ENCODE results near the gene PHLDB1.
"Not testable (repeated sequence)": the region's sequence is repeated elsewhere in the genome, so short reads cannot be mapped to it uniquely, and the experiment has no call there.

Gene PHLDB1

DNA sequence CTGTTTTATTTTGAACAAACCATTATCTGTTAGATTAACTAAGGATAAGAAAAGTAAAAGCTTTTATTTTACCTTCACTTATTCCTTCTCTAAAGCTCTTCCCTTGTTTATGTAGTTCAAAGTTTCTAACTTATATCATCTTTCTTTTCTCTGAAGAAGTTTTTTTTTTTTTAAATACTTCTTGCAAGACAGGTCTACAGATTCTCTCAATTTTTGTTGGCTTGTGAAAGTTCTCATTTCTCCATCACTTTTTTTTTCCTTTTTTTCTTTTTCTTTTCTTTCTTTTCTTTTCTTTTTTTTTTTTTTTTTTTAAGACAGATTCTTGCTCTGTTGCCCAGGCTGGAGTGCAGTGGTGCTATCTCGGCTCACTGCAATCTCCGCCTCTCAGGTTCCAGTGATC, 76.8 kb downstream of the PHLDB1 start:
- no peak for DNase-seq (ENCODE audit: low read depth in 2 of 2)

DNA sequence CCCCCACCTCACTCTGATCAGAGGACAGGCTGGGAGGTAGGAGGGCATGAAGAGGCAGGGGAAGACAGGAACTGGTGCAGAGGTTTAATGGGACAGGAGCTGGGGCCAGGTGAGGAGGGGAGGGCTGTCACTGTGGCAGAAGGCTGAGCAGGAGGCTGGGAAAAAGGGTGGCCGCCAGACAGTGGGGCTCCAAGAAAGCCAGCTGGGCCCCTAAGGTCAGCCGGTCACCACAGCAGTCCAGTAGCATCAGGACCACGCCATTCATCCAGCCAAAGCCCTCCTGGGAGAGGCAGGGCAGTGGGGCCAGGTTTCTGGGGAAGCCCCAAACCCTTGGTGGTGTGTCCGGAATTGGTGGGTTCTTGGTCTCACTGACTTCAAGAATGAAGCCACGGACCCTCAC, 80.5 kb downstream of the PHLDB1 start:
- DNase-seq (ENCODE audit: low read depth in 2 of 2), result no peak

DNA sequence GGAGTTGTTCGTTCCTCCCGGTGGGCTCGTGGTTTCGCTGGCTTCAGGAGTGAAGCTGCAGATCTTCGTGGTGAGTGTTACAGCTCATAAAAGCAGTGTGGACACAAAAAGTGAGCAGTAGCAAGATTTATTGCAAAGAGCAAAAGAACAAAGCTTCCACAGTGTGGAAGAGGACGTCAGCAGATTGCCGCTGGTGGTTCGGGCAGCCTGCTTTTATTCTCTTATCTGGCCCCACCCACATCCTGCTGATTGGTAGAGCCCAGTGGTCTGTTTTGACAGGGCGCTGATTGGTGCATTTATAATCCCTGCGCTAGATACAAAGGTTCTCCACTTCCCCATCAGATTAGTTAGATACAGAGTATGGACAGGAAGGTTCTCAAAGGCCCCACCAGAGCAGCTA, 80.9 kb downstream of the PHLDB1 start:
- DNase-seq (ENCODE audit: low read depth in 2 of 2), result not testable (repeated sequence)

DNA sequence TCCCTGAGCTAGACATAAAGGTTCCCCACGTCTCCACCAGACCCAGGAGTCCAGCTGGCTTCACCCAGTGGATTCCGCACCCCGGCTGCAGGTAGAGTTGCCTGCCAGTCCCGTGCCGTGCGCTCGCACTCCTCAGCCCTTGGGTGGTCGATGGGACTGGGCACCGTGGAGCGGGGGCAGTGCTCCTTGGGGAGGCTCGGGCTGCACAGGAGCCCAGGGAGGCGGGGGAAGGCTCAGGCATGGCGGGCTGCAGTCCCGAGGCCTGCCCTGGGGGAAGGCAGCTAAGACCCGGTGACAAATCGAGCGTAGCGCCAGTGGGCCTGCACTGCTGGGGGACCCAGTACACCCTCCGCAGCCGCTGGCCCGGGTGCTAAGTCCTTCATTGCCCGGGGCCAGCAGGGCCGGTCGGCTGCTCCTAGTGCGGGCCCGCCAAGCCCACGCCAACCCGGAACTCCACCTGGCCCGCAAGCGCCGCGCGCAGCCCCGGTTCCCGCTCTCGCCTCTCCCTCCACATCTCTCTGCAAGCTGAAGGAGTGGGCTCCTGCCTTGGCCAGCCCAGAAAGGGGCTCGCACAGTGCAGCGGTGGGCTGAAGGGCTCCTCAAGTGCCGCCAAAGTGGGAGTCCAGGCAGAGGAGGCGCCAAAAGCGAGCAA, 81.6 kb downstream of the PHLDB1 start:
- DNase-seq (ENCODE audit: low read depth in 2 of 2), result no peak

DNA sequence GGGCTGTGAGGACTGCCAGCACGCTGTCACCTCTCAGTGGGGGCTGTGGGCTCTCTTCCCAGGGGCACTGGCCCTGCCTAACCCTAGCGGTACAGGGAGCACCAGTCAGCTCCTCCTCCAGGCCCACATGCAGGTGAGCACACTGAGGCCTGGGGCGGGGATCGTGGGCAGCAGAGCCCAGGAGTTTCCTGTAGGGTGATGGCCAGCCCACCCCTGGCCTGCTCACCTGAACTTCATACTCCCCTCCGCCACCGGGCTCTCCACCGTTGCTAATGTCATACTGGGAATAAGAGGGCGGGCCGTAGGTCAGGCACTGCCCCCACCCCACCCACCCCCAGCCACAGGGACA, 82.1 kb downstream of the PHLDB1 start:
- no peak for DNase-seq (ENCODE audit: low read depth in 2 of 2)

DNA sequence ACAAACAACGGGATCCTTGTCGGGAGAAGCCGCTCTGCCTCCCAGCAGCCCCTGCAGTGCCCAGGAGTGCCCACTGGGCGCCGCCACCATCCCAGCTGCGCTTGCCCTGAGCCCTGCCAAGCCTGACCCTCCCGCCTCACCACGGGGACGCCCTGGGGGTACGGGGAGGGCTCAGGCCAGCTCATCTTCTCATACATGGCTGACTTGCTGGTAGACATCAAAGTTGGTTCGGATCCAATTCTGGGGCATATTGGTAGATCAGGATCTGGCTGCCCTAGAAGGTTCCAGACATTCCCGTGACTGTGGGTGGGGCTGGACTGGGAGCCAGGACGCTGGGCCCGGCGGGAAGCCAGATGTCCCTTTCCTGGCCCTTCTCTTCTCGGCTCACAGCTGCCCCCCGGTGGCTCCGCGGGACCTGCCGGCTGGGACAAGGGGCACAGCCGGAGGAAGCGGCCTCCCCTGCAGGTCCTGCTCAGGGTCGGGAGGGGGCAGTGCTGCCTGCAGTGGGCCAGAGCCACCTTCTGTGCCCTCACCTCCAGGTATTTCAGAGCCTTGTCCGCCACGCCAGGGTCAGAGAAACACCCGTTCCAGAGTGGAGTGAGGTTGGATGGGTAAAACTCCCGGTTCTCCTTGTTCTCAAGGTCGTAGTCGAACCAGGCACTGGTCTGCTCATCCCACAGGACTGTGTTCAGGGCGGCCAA, 82.6 kb downstream of the PHLDB1 start:
- peak; percentile 51 to 58 for DNase-seq (ENCODE audit: low read depth in 2 of 2)

DNA sequence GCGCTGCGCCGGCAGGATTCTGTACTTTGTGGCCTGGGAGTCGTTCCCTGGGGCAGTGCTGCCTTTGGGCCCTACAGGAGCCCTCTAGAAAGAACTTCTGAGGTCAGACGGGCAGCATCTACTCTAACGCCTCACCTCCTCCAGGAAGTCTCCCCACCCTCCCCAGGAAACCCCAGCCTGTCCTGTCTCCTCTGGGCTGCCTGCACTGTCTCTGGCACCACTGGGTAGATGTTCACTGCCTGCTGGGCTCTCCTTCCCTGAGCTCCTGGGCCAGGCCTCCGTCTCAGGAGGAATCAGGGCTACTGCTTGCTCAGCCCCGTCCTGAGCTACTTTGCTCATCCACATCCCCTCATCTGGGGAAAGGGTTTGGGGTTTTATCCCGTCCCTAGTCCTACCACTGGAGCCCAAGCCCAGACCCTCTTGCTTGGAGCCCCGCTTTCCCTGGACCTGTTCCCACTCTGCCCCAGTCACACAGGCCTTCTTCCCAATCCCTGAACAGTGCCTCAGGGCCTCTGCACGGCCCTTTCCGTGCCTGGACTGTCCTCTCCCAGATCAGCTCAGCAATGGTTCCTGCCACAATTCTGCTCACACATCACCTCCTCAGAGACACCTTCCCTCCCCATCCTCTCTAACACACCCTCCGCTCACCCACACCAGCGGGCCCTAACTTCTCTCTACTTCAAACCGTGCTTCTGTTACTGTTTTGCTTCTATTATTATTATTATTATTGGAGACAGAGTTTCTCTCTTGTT, 83.3 kb downstream of the PHLDB1 start:
- DNase-seq (ENCODE audit: low read depth in 2 of 2), result no peak

DNA sequence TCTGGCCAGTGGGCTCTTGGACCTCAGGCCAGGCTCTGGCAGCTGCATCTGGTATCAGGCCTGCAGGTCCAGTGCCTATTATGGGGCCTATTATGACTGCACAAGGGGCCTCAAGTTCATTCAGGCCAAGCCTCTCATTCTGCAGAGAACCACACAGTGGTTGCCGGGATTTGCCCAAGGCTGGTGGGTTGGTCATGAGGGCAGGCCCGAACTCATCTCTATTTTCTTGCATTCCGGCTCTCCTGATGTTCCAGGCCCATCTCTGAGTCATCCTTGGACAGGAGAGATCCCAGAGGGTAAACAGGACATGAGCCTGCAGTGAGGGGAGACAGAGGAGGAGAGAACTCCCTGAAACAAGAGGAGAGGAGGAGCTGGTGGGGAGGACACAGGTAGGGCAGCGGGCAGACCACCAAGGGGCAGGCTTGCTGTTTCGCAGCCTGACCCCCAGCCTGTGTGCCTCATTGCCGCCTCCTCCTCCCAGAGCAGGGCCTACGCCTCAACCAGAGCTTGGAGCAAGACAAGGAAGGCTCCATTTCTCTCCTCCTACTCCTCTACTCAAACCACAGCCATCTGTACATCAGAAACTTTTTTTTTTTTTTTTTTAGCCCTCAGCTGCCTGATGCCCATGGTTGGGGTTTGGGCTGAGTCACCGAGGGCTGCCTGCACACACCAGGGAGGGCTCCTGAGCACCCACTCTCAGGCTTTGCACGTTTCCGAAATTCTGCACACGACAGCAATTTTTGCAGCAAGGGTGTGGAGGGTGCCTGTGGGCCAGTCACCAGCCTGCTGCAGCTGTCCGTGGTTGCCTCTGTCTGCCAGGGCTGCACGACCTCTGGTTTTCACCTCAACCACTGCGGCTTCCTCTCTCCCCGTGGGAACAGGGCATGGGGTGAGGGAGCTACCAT, 84.8 kb downstream of the PHLDB1 start:
- peak; percentile 5 to 6 for DNase-seq (ENCODE audit: low read depth in 2 of 2)

DNA sequence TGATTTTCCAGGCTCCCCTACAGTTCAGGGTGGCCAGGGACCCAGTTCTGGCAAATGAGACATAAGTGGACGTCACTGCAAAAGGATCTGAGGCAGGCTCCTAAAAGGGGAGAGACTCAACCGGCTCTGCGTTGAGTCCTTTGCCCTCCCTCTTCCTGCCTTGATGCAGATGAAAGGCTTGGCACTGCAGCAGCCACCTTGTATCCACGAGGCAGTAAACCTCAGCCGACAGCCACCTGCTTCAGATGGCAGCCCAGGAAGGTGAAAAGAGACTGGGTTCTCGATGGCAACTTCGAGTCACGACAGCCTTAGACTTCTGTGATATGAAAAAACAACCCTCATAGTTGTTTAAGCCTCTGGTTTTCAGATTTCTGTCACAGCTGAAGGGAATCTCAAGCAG, 86.8 kb downstream of the PHLDB1 start:
- DNase-seq (ENCODE audit: low read depth in 2 of 2), result no peak

DNA sequence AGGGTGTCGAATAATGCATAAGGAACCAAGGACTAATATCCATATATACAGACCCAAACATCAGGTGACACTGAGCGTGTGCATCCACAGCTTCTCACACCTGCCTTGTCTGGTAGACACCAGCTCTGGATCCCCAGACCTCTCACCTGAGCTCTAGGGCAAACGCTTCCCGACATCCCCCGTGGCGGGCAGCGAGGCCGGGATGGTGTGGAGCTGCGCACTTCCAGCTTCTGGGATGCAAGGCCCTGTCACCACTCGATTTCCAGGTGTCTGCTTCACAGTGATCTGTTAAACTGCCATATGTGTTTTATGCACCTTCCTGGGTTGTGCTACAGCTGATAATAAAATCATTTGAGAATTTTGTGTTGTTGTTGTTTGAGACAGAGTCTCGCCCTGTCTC, 87.4 kb downstream of the PHLDB1 start:
- DNase-seq (ENCODE audit: low read depth in 2 of 2), result no peak

DNA sequence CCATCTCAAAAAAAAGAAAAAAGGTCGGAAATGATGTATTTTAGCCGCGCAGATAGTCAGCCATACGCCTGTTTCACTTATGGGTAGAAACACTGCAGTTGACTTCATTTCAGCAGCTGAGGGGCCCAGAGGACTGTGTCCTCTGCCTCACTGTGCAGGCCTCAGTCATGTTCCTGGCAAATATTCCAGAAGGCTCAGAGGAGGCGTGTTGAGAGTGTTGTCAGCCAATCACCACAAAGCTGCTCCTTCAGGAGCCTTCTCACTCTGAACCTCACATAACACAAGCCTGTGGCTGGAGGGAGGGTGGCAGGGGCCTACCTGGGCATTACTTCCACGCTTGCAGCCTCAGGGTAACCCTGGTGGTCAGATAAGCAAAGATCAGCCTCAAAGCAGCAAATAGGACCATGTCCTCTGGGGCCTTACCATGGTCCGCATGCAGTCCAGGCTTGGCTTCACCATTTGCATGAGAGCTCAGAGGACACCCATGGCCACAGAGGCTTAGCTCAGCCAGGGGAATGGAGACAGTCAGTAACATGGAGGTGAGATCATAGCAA, 89.3 kb downstream of the PHLDB1 start:
- DNase-seq (ENCODE audit: low read depth in 2 of 2), result no peak

DNA sequence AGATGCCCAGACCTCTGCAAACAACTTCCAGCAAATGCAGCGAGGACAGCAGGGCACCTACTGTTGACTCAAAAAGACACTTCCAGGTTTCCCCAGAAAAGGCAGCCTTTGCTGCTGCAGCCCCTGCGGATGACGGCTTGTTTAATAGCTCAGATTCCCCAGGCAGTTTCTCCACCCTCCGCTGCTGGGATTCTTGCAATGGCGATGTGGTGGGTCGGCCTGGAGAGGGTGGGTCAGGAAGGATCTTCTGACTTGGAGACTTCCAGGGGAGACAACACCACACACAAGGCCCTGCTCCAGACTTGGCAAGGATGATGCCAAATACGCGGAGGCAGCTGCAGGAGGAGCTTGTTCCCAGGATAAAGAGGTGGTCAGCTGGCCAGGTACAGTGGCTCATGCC, 89.9 kb downstream of the PHLDB1 start:
- no peak for DNase-seq (ENCODE audit: low read depth in 2 of 2)

DNA sequence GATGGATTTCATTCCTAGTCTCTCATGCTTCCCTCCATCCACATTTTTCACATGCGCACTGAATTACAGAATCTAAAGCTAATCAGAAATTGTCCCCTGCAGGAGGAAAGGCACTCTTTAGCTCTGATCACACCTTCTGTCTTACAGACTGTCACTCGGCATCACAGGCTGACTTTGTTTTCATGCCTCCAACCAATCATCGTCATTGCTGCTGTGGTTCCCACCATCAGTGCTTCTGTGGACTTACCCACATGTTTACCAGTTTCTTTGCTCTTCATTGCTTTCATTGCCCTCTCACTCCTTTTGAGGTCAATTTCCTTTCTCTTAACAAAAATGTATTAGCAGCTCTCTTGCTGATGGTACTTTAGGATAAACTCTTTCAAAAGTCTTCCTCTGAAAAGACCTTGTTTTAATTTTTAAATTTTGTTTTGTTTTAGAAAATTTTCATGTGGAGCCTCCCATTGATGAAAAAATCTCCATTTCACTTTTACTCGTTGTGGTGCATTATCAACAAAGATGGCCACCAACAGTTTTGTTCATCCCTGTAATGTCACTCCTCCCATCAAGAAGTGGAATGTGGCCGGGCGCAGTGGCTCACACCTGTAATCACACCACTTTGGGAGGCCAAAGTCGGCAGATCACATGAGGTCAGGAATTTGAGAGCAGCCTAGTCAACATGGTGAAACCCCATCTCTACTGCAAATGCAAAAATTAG, 92.2 kb downstream of the PHLDB1 start:
- DNase-seq (ENCODE audit: low read depth in 2 of 2), result no peak

DNA sequence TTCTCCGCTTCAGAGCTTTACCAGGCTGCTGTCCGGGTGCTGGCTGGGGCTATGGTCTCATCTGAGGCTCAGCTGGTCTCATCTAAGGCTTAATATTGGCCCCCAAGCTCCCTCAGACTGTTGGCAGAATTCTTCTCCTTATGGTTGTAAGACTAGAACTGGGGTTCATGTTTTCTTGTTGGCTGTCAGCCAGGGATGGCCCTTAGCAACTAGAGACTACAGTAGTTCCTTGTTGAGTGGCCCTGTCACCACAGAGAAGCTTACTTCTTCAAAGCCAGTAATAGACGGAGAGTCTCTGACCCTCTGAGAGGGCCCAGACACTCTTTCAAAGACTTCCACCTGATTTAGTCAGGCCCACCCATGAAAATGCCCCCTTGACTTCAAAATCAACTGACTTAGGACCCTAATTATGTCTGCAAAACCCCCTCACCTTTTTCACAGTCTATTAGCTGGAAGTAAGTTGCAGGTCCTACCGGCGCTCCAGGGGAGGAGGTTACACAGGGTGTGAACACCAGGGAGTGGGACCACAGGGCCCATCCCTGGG, 96.2 kb downstream of the PHLDB1 start:
- no peak for DNase-seq (ENCODE audit: low read depth in 2 of 2)

DNA sequence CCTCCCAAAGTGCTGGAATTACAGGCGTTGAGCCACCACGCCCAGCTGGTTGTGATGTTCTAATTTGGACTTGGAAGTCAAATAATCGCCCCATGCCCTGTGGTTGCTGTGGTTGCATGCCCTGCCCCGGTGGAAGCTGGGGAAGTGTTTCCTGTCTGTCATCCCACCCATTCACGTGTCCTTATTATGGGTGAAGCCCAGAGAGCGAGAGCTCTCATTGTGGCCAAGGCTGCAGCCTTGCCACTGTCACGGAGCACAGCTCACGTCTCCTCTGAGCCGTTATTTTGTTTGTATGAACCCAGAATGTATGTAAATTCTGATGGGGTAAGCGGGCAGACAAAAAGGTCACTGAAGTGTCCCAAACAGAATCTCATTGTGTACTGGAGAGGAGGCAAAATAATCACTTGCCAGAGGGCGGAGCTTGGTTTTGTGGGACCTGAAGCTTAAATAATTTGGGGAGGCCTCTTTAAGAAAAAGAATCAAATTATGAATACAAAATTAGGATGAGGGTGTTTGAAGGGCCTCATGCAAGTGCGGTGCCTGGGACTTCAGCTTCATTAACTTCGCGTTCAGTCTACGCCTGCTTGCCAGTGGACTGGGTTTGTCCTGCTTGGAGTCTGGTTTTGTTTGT, 97.8 kb downstream of the PHLDB1 start:
- no peak for DNase-seq (ENCODE audit: low read depth in 2 of 2)

DNA sequence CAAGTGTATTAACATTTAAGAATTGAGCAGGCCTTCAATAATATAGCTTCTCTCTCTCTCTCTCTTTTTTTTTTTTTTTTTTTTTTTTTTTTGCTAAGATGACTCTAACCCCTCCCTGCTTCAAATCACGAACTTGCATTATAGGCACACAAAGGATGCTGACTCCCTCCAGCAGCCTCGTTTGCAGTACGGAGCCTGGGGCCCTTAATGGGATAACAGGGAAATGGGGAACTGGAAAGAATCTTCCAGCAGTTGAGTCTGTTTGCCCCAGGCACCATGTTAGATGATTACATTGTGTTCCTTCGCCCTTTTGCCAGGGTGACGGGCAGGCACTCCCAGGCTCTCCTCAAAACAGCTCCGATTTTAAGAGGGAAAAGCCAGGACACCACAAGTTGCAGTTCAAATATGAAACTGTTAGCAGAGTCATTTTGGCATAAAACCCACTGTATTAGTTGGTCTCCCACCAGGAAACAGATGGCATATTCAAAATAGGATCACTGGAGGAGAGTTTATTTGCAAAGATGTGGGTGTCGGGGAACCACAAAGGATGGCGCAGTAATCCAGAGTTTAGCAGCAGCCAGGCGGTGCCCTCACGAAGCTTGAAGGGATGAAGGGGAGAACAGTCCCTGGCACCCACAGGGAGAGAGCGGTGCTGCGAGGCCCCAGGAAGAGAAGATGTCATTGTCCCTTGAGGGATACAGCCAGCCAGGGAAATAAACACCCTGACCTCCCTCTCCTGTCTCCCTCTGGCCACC, 98.6 kb downstream of the PHLDB1 start:
- DNase-seq (ENCODE audit: low read depth in 2 of 2), result no peak

DNA sequence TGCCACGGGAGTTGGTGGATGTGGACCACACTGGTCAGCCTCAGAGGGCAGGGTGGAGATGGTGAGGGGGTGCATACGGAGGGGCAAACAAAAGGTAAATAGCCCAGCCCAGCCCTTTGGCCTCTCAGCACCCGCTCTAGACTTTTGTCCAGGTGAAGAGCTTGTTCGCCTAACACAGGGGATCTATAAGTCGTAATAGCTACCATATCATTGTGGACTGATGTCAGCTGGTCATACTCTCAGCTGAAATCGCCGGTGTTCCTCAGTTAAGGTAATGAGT, 99.1 kb downstream of the PHLDB1 start:
- DNase-seq (ENCODE audit: low read depth in 2 of 2), result no peak

Data from fibroblast of skin of left quadriceps (primary cell).